GM12878 (cell line): ENCODE measurements around the gene MYB. TPM values are rescaled to one million over a fixed set of nuclear protein-coding genes. Genes with fewer than 3 reads are reported as not detected.

ENCODE experiments used
- ATAC-seq: fragments of 200-7000 bp; cut with Tn5 transposase; 3 replicates; pipeline ENCODE4 v1.9.1; 2020; ENCODE audit warnings: mild to moderate bottlenecking, moderate library complexity
- BruUV-seq: library from RNA; stranded (reverse); fragments of 400-500 nt; replicated peaks from 2 replicates; lab custom pipeline; 2021; lab: Mats Ljungman, UMichigan
- CTCF ChIA-PET: fragments of 300-600 bp; sonication (Branson Sonifier 250); formaldehyde crosslinking; extraction: SDS; loops from one replicate; lab custom pipeline; 2021; ENCODE audit warnings: inconsistent platforms; lab: Yijun Ruan, JAX
- POLR2A ChIA-PET: fragments of 350-600 bp; formaldehyde crosslinking; extraction: SDS; loops from one replicate; lab custom pipeline; 2021; ENCODE audit warnings: inconsistent platforms; lab: Charles Lee
- RAD21 ChIA-PET: fragments of 300-600 bp; sonication (Branson Sonifier 250); formaldehyde crosslinking; loops from one replicate; lab custom pipeline; 2023; ENCODE audit warnings: antibody characterized with exemption; ENCODE audit not compliant: unreplicated experiment; lab: Charles Lee
- SMC1A ChIA-PET: fragments of 300-600 bp; sonication (Branson Sonifier 250); formaldehyde crosslinking; loops from one replicate; lab custom pipeline; 2023; ENCODE audit not compliant: unreplicated experiment, uncharacterized antibody; lab: Charles Lee
- DNase-seq: peaks from one replicate; pipeline ENCODE4 v3.0.0-alpha.2; 2011; ENCODE audit warnings: low read depth, low spot score
- FAIRE-seq: peaks from 3 replicates; lab custom pipeline; 2011; peaks lifted over from hg19 to GRCh38; lab: Jason Lieb, UNC
- H2AFZ ChIP-seq: 2 replicates; pipeline ENCODE4 v1.6.0; 2011; ENCODE audit warnings: low read depth, low read length, control low read depth; ENCODE audit not compliant: control insufficient read depth
- H3K27ac ChIP-seq: 2 replicates; pipeline ENCODE4 v1.5.1; 2011; ENCODE audit warnings: control low read depth; ENCODE audit not compliant: control insufficient read depth, insufficient read depth
- H3K27me3 ChIP-seq, 2 experiments: replicated peaks in 1 of 2; 2 replicates each; pipeline versions ENCODE4 v1.6.0 to v1.6.1; 2011; ENCODE audit warnings: low read length in 1 of 2; ENCODE audit not compliant: control insufficient read depth in 2 of 2, insufficient read depth in 2 of 2
- H3K36me3 ChIP-seq, 2 experiments: 2 replicates each; pipeline ENCODE4 v1.5.1; 2011; ENCODE audit warnings: low read length in 1 of 2; ENCODE audit not compliant: control insufficient read depth in 2 of 2, insufficient read depth in 2 of 2
- H3K4me1 ChIP-seq: 2 replicates; pipeline ENCODE4 v1.6.1; 2011; ENCODE audit warnings: mild to moderate bottlenecking, low read length, moderate library complexity, mixed read lengths; ENCODE audit not compliant: control insufficient read depth, insufficient read depth
- H3K4me2 ChIP-seq: 2 replicates; pipeline ENCODE4 v1.6.0; 2011; ENCODE audit warnings: control low read depth; ENCODE audit not compliant: control insufficient read depth, insufficient read depth
- H3K4me3 ChIP-seq: fragments of 200-600 bp; sonication (generic); 2 replicates; pipeline ENCODE4 v1.5.1; 2016
- H3K79me2 ChIP-seq: 2 replicates; pipeline ENCODE4 v1.6.0; 2011; ENCODE audit warnings: low read length; ENCODE audit not compliant: control insufficient read depth, insufficient read depth
- H3K9ac ChIP-seq: 2 replicates; pipeline ENCODE4 v1.8.0; 2011; ENCODE audit warnings: low read length, control low read depth, mixed read lengths; ENCODE audit not compliant: control insufficient read depth, insufficient read depth
- H3K9me3 ChIP-seq: replicated peaks from 3 replicates; pipeline ENCODE4 v1.5.1; 2011; ENCODE audit warnings: mild to moderate bottlenecking, low read length; ENCODE audit not compliant: control insufficient read depth, insufficient read depth
- H4K20me1 ChIP-seq: 2 replicates; pipeline ENCODE4 v1.6.0; 2011; ENCODE audit not compliant: control insufficient read depth, insufficient read depth
- BACH1 ChIP-seq: fragments of 450-650 bp; IDR thresholded peaks from 2 replicates; pipeline ENCODE4 v1.6.1; 2017; ENCODE audit warnings: mild to moderate bottlenecking, borderline replicate concordance
- BMI1 ChIP-seq: fragments of 450-650 bp; IDR thresholded peaks from 2 replicates; pipeline ENCODE4 v1.6.1; 2016; ENCODE audit warnings: mild to moderate bottlenecking, moderate library complexity, borderline replicate concordance
- CHD1 ChIP-seq: IDR thresholded peaks from 2 replicates; pipeline ENCODE4 v1.6.1; 2012; ENCODE audit warnings: low read depth, low read length, improper control_type of control experiment
- EZH2 ChIP-seq: IDR thresholded peaks from 2 replicates; pipeline ENCODE4 v1.6.1; 2012; ENCODE audit warnings: low read depth, mild to moderate bottlenecking, control low read depth, inconsistent platforms, low read length, borderline replicate concordance; ENCODE audit not compliant: control insufficient read depth
- HSF1 ChIP-seq: fragments of 150-350 bp; IDR thresholded peaks from 2 replicates; pipeline ENCODE4 v1.6.1; 2014; ENCODE audit warnings: mild to moderate bottlenecking, low read depth, low read length
- IKZF2 ChIP-seq, 2 experiments: fragments of 450-650 bp; IDR thresholded peaks; 2 replicates each; pipeline ENCODE4 v1.6.1; 2017; ENCODE audit warnings: mild to moderate bottlenecking in 2 of 2, moderate library complexity in 2 of 2
- KAT2A ChIP-seq: conservative IDR thresholded peaks from 2 replicates; pipeline ENCODE4 v1.6.1; 2011; ENCODE audit warnings: low read depth, low read length; ENCODE audit not compliant: control insufficient read depth
- MEF2B ChIP-seq: fragments of 450-650 bp; IDR thresholded peaks from 2 replicates; pipeline ENCODE4 v1.6.1; 2018; ENCODE audit warnings: mild to moderate bottlenecking, moderate library complexity; ENCODE audit not compliant: partially characterized antibody, poor library complexity, severe bottlenecking
- NR2C1 ChIP-seq: fragments of 450-650 bp; IDR thresholded peaks from 2 replicates; pipeline ENCODE4 v1.6.1; 2017; ENCODE audit warnings: antibody characterized with exemption, mild to moderate bottlenecking, moderate library complexity
- NR2C2 ChIP-seq: IDR thresholded peaks from 2 replicates; pipeline ENCODE4 v1.6.1; 2011; ENCODE audit warnings: borderline replicate concordance, low read depth; ENCODE audit not compliant: control insufficient read depth, insufficient read length
- POLR2AphosphoS2 ChIP-seq: IDR thresholded peaks from 2 replicates; pipeline ENCODE4 v1.6.1; 2011; ENCODE audit warnings: low read depth, mild to moderate bottlenecking, low read length, improper control_type of control experiment, moderate library complexity
- SMAD5 ChIP-seq: IDR thresholded peaks from 2 replicates; pipeline ENCODE4 v1.6.1; 2016; ENCODE audit warnings: antibody characterized with exemption, low read depth
- STAT3 ChIP-seq: IDR thresholded peaks from 2 replicates; pipeline ENCODE4 v1.6.1; 2011; ENCODE audit warnings: low read depth, low read length, improper control_type of control experiment
- TBL1XR1 ChIP-seq: IDR thresholded peaks from 2 replicates; pipeline ENCODE4 v1.6.1; 2012; ENCODE audit warnings: low read depth, low read length, improper control_type of control experiment
- TCF7 ChIP-seq: IDR thresholded peaks from 2 replicates; pipeline ENCODE4 v1.6.1; 2014; ENCODE audit warnings: antibody characterized with exemption, borderline replicate concordance
- ZBTB33 ChIP-seq: fragments of 450-650 bp; IDR thresholded peaks from 2 replicates; pipeline ENCODE4 v1.6.1; 2017; ENCODE audit warnings: mild to moderate bottlenecking
- ZBTB4 ChIP-seq: fragments of 450-650 bp; formaldehyde crosslinking; IDR thresholded peaks from 2 replicates; pipeline ENCODE4 v1.4.0; 2022; ENCODE audit warnings: mild to moderate bottlenecking, moderate library complexity
- WGBS: methylation state at CpG from one replicate; pipeline ENCODE4 v1.1.6; 2016; ENCODE audit warnings: low lambda C conversion rate; ENCODE audit not compliant: insufficient replicate concordance, insufficient coverage; ENCODE audit errors: missing lambda C conversion rate; 5-methylcytosine and 5-hydroxymethylcytosine counted together
- in situ Hi-C: fragments of 300-500 bp; cut with MboI; formaldehyde crosslinking; loops from 9 replicates; pipeline ENCODE4 v1.14.3; 2018; ENCODE audit warnings: mixed read lengths
- intact Hi-C: fragments of 100-400 bp; cut with micrococcal nuclease; formaldehyde crosslinking; loops from one replicate; pipeline ENCODE4 v1.14.2; 2022; ENCODE audit not compliant: unreplicated experiment
- polyA plus RNA-seq, 11 experiments: library from polyadenylated mRNA; depleted of rRNA in 4 of 11; unstranded in 6 of 11; stranded (reverse) in 5 of 11; fragments of >200 nt; fragmentation: Nextera tagmentation in 4 of 11; fragmentation: Illumina TruSeq in 1 of 11; extraction: Ambion mirVana in 4 of 11; extraction: Trizol in 1 of 11; gene quantifications; 1 replicate in 1 of 11; 2 replicates in 10 of 11; pipeline versions ENCODE4 v1.2.1 to v1.2.3, GENCODE V29; 2011 to 2016; ENCODE audit warnings: inconsistent platforms in 2 of 11, missing spikeins in 2 of 11, low read depth in 1 of 11
- total RNA-seq, 4 experiments: library from RNA; depleted of rRNA in 3 of 4; stranded (reverse); fragments of >200 nt in 3 of 4; fragmentation: Illumina TruSeq in 1 of 4; extraction: Trizol in 1 of 4; gene quantifications; 2 replicates each; pipeline versions ENCODE4 v1.2.1 to v1.2.3, GENCODE V29; 2013 to 2021

Gene MYB
- total and polyA plus RNA-seq, 10 of the 15 experiments (the other 5 are each of a cell fraction or from before 2014, with no cell fraction given), result 7.0 to 29.8 (median 21.5) TPM

GRCh38 chr6:135213616-135214015, 32.5 kb downstream of the MYB start (continued):
- TF ChIP-seq NR2C2, result no peak
- no peak for TF ChIP-seq POLR2AphosphoS2
- TF ChIP-seq MEF2B, result no peak
- TF ChIP-seq TBL1XR1, result no peak
- TF ChIP-seq, all 136 proteins: peak for 0

- in situ Hi-C loops, result no loop called here
- CTCF ChIA-PET, result interaction anchor here (1.4 to 1.7 kb wide), 2 partner anchors 9 to 15 kb away, joined by 4 to 6 read pairs; no protein-coding TSS in a partner anchor
- H3K27me3 ChIP-seq, result no peaks in the 10 kb centered on the region
- WGBS, result 98% methylated on average over 3 of the region's 3 CpGs
- RAD21 ChIA-PET, result interaction anchor here (1.1 kb wide), 1 partner anchor 108 kb away, joined by 3 read pairs; no protein-coding TSS in a partner anchor
- H3K4me3 ChIP-seq, result no peak overlapping the region
- no peak overlapping the region for H3K27ac ChIP-seq
- peaks cover 3 to 30% of the 10 kb centered on the region in 2 experiments; a peak in 3 of 4 replicates for H3K36me3 ChIP-seq
- no peaks in the 10 kb centered on the region for H3K79me2 ChIP-seq
- SMC1A ChIA-PET, result interaction anchor here (1.0 to 2.0 kb wide), 4 partner anchors 9 to 221 kb away, joined by 3 to 9 read pairs (median 4); no protein-coding TSS in a partner anchor
- H3K9me3 ChIP-seq, result no peaks in the 10 kb centered on the region
- ATAC-seq (no peak), DNase-seq (no peak), FAIRE-seq (no peak)
- no peak overlapping the region for H3K9ac ChIP-seq
- no peaks in the 10 kb centered on the region; the same call in 1 of the 2 replicates for H3K4me1 ChIP-seq
- POLR2A ChIA-PET, result no interaction called here
- intact Hi-C loops, result no loop called here
- no peak overlapping the region for H3K4me2 ChIP-seq
- no peaks in the 10 kb centered on the region for H4K20me1 ChIP-seq
- BruUV-seq, result no TSS peak
- no peak overlapping the region for H2AFZ ChIP-seq
- TF ChIP-seq HSF1, result no peak
- no peak for TF ChIP-seq ZBTB33
- no peak for TF ChIP-seq KAT2A
- no peak for TF ChIP-seq STAT3
- TF ChIP-seq TCF7, result no peak
- TF ChIP-seq SMAD5, result no peak
- no peak for TF ChIP-seq ZBTB4 (CRISPR knock-in tag)
- TF ChIP-seq CHD1, result no peak
- no peak for TF ChIP-seq EZH2
- no peak for TF ChIP-seq NR2C2
- no peak for TF ChIP-seq IKZF2 (IDR thresholded peaks at IDR 0.05)
- no peak for TF ChIP-seq BMI1
- TF ChIP-seq BACH1, result no peak
- no peak for TF ChIP-seq NR2C1
Observed at GRCh38 chr6:135215160-135215559, 34.1 kb downstream of the MYB start.
